ENCODE results near the gene RSRC1. TPM values are rescaled to one million over a fixed set of nuclear protein-coding genes. Genes with fewer than 3 reads are reported as not detected.

Gene RSRC1
- total and polyA plus RNA-seq, 2 donors (not counting 1 experiment from before 2014, with no cell fraction given), result 12.6 to 43.1 TPM

- TF ChIP-seq CTCF (conservative IDR thresholded peaks at IDR 0.05 in 1 of 2, IDR thresholded peaks at IDR 0.05 in 1 of 2; ENCODE audit: low read depth in 1 of 2, low read length in 2 of 2) (no peak), EZH2 (IDR thresholded peaks at IDR 0.05; ENCODE audit: low read length, missing control alignments) (no peak)
- Histone ChIP-seq H3K36me3 (ENCODE audit: control insufficient read depth, insufficient read depth, low read length) (no peaks in the 10 kb centered on the region), H3K9ac (ENCODE audit: insufficient read depth, low read length) (no peak overlapping the region), H3K9me3 (ENCODE audit: control insufficient read depth, insufficient read depth, low read depth, low read length) (no peaks in the 10 kb centered on the region), H3K79me2 (ENCODE audit: control insufficient read depth, insufficient read depth, low read length) (no peaks in the 10 kb centered on the region), H3K27me3 (ENCODE audit: control insufficient read depth, insufficient read depth, low read length) (no peaks in the 10 kb centered on the region), H3K4me2 (ENCODE audit: extremely low read depth, insufficient read depth, low read length) (no peak overlapping the region), H2AFZ (ENCODE audit: low read length) (no peak overlapping the region), H3K4me3 (replicated peaks in 1 of 4; ENCODE audit: control extremely low read depth in 1 of 4, insufficient read depth in 1 of 4, low read depth in 3 of 4, low read length in 4 of 4) (no peak overlapping the region), H3K4me1 (ENCODE audit: control insufficient read depth, extremely low read depth, insufficient read depth, low read length) (peaks cover 13% of the 10 kb centered on the region), H3K27ac (ENCODE audit: insufficient read depth, low read length) (no peak overlapping the region), H4K20me1 (ENCODE audit: control insufficient read depth, extremely low read depth, insufficient read depth, low read length) (peaks cover 1% of the 10 kb centered on the region)
- DNase-seq (ENCODE audit: low read depth in 2 of 2), result no peak
These were observed 55.3 kb downstream of the RSRC1 start for GRCh38 chr3:158165141-158165655.

GRCh38 chr3:158165730-158166129, 55.8 kb downstream of the RSRC1 start:
- Histone ChIP-seq H3K4me2 (ENCODE audit: extremely low read depth, insufficient read depth, low read length) (no peak overlapping the region), H3K27ac (ENCODE audit: insufficient read depth, low read length) (no peak overlapping the region), H3K4me1 (ENCODE audit: control insufficient read depth, extremely low read depth, insufficient read depth, low read length) (peaks cover 13% of the 10 kb centered on the region), H3K4me3 (replicated peaks in 1 of 4; ENCODE audit: control extremely low read depth in 1 of 4, insufficient read depth in 1 of 4, low read depth in 3 of 4, low read length in 4 of 4) (no peak overlapping the region), H3K36me3 (ENCODE audit: control insufficient read depth, insufficient read depth, low read length) (no peaks in the 10 kb centered on the region), H3K27me3 (ENCODE audit: control insufficient read depth, insufficient read depth, low read length) (no peaks in the 10 kb centered on the region), H3K9ac (ENCODE audit: insufficient read depth, low read length) (no peak overlapping the region), H3K79me2 (ENCODE audit: control insufficient read depth, insufficient read depth, low read length) (no peaks in the 10 kb centered on the region), H2AFZ (ENCODE audit: low read length) (no peak overlapping the region), H3K9me3 (ENCODE audit: control insufficient read depth, insufficient read depth, low read depth, low read length) (no peaks in the 10 kb centered on the region), H4K20me1 (ENCODE audit: control insufficient read depth, extremely low read depth, insufficient read depth, low read length) (peaks cover 1% of the 10 kb centered on the region)
- TF ChIP-seq EZH2 (IDR thresholded peaks at IDR 0.05; ENCODE audit: low read length, missing control alignments), result no peak
- no peak for TF ChIP-seq CTCF (conservative IDR thresholded peaks at IDR 0.05 in 1 of 2, IDR thresholded peaks at IDR 0.05 in 1 of 2; ENCODE audit: low read depth in 1 of 2, low read length in 2 of 2)
- DNase-seq (ENCODE audit: low read depth in 2 of 2), result peak; percentile 15 to 16

- Histone ChIP-seq H3K9me3 (ENCODE audit: control insufficient read depth, insufficient read depth, low read depth, low read length) (no peaks in the 10 kb centered on the region), H3K9ac (ENCODE audit: insufficient read depth, low read length) (no peak overlapping the region), H3K27ac (ENCODE audit: insufficient read depth, low read length) (no peak overlapping the region), H3K36me3 (ENCODE audit: control insufficient read depth, insufficient read depth, low read length) (no peaks in the 10 kb centered on the region), H3K4me1 (ENCODE audit: control insufficient read depth, extremely low read depth, insufficient read depth, low read length) (peaks cover 10% of the 10 kb centered on the region), H3K4me2 (ENCODE audit: extremely low read depth, insufficient read depth, low read length) (no peak overlapping the region), H4K20me1 (ENCODE audit: control insufficient read depth, extremely low read depth, insufficient read depth, low read length) (peaks cover 1% of the 10 kb centered on the region), H3K4me3 (replicated peaks in 1 of 4; ENCODE audit: control extremely low read depth in 1 of 4, insufficient read depth in 1 of 4, low read depth in 3 of 4, low read length in 4 of 4) (no peak overlapping the region), H2AFZ (ENCODE audit: low read length) (no peak overlapping the region), H3K79me2 (ENCODE audit: control insufficient read depth, insufficient read depth, low read length) (no peaks in the 10 kb centered on the region), H3K27me3 (ENCODE audit: control insufficient read depth, insufficient read depth, low read length) (no peaks in the 10 kb centered on the region)
- no peak for DNase-seq (ENCODE audit: low read depth in 2 of 2)
- TF ChIP-seq EZH2 (IDR thresholded peaks at IDR 0.05; ENCODE audit: low read length, missing control alignments) (no peak), CTCF (conservative IDR thresholded peaks at IDR 0.05 in 1 of 2, IDR thresholded peaks at IDR 0.05 in 1 of 2; ENCODE audit: low read depth in 1 of 2, low read length in 2 of 2) (no peak)
These were observed 56.3 kb downstream of the RSRC1 start for GRCh38 chr3:158166223-158166622.
